Mesendoderm (in vitro differentiated cells): ENCODE results near the gene PNLIPRP1.

Experiments
- DNase-seq: peaks from one replicate; pipeline ENCODE4 v3.0.0; 2013
- H2AK5ac ChIP-seq: 2 replicates; pipeline ENCODE4 v1.6.1; 2013; ENCODE audit warnings: low read length, inconsistent platforms
- H2BK120ac ChIP-seq: 2 replicates; pipeline ENCODE4 v1.6.1; 2013; ENCODE audit warnings: low read depth, mild to moderate bottlenecking, low read length, moderate library complexity, mixed read lengths
- H2BK15ac ChIP-seq: replicated peaks from 2 replicates; pipeline ENCODE4 v1.6.1; 2013; ENCODE audit warnings: low read depth, mild to moderate bottlenecking, moderate library complexity
- H2BK5ac ChIP-seq: 2 replicates; pipeline ENCODE4 v1.6.1; 2013; ENCODE audit warnings: low read length, inconsistent platforms
- H3K18ac ChIP-seq: 2 replicates; pipeline ENCODE4 v1.6.1; 2013; ENCODE audit warnings: mild to moderate bottlenecking, low read length, mixed read lengths
- H3K23ac ChIP-seq: one replicate; pipeline ENCODE4 v1.6.1; 2013; ENCODE audit warnings: low read length
- H3K27ac ChIP-seq: 2 replicates; pipeline ENCODE4 v1.5.1; 2013; ENCODE audit warnings: low read depth, mild to moderate bottlenecking, inconsistent platforms, low read length, moderate library complexity
- H3K27me3 ChIP-seq: 2 replicates; pipeline ENCODE4 v1.6.1; 2013; ENCODE audit warnings: low read length, control low read depth, mild to moderate bottlenecking, inconsistent platforms; ENCODE audit not compliant: insufficient read depth, poor library complexity
- H3K36me3 ChIP-seq: 2 replicates; pipeline ENCODE4 v1.6.1; 2013; ENCODE audit warnings: low read length, inconsistent platforms; ENCODE audit not compliant: control insufficient read depth, insufficient read depth
- H3K4ac ChIP-seq: one replicate; pipeline ENCODE4 v1.6.1; 2013; ENCODE audit warnings: low read depth, mild to moderate bottlenecking, low read length, moderate library complexity
- H3K4me1 ChIP-seq: 2 replicates; pipeline ENCODE4 v1.6.1; 2013; ENCODE audit warnings: low read depth, low read length, inconsistent platforms; ENCODE audit not compliant: control insufficient read depth
- H3K4me2 ChIP-seq: 2 replicates; pipeline ENCODE4 v1.6.1; 2013; ENCODE audit warnings: low read length
- H3K4me3 ChIP-seq: 2 replicates; pipeline ENCODE4 v1.5.1; 2013; ENCODE audit warnings: mild to moderate bottlenecking, low read length
- H3K56ac ChIP-seq: one replicate; pipeline ENCODE4 v1.6.1; 2013; ENCODE audit warnings: low read length
- H3K79me1 ChIP-seq: 2 replicates; pipeline ENCODE4 v1.6.1; 2013; ENCODE audit warnings: low read length, inconsistent platforms
- H3K79me2 ChIP-seq: 2 replicates; pipeline ENCODE4 v1.6.1; 2013; ENCODE audit warnings: mild to moderate bottlenecking, low read length; ENCODE audit not compliant: control insufficient read depth, insufficient read depth
- H3K9ac ChIP-seq: 2 replicates; pipeline ENCODE4 v1.6.1; 2013; ENCODE audit warnings: low read length, inconsistent platforms
- H4K5ac ChIP-seq: one replicate; pipeline ENCODE4 v1.6.1; 2013; ENCODE audit warnings: low read length
- H4K8ac ChIP-seq: one replicate; pipeline ENCODE4 v1.6.1; 2013; ENCODE audit warnings: low read depth, mild to moderate bottlenecking, control low read depth, low read length, moderate library complexity
- WGBS: extraction: QIAGEN DNeasy Blood & Tissue Kit; methylation state at CpG from one replicate; pipeline ENCODE4 v1.1.7; 2013; ENCODE audit warnings: low lambda C conversion rate, missing lambda C conversion rate; ENCODE audit not compliant: insufficient coverage; ENCODE audit errors: extremely low coverage; 5-methylcytosine and 5-hydroxymethylcytosine counted together

Gene PNLIPRP1

DNA sequence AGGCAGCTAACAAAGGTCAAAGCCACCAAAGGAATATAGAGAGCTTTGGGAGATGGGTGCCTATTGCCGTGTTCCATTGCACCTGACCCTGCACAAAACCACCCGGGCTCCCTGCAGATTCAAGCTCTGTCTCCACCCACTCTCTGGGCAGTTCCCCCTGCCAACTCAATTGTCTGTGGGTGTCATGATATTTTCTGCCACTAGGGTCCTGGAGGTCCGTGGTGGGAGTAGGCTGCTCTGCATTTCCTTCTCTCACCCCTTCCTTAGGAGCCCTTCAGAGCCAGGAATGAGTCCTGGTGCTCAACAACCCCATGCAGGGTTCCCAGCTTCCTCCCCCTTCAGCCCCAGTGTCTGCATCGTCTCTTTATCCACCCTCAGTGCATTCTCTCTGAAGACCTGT is 64.1 kb downstream of the PNLIPRP1 start:
- Histone ChIP-seq H2BK15ac (no peak overlapping the region), H2BK5ac (no peak overlapping the region), H3K79me2 (no peaks in the 10 kb centered on the region), H4K8ac (no peak overlapping the region), H4K5ac (no peak overlapping the region), H3K4ac (no peak overlapping the region), H2BK120ac (no peak overlapping the region), H3K36me3 (no peaks in the 10 kb centered on the region), H3K4me2 (no peak overlapping the region), H3K79me1 (no peaks in the 10 kb centered on the region), H3K18ac (no peak overlapping the region), H3K23ac (no peak overlapping the region), H3K56ac (no peak overlapping the region), H3K27me3 (no peaks in the 10 kb centered on the region), H2AK5ac (no peak overlapping the region), H3K4me1 (no peaks in the 10 kb centered on the region), H3K4me3 (no peak overlapping the region), H3K9ac (no peak overlapping the region), H3K27ac (no peak overlapping the region)
- WGBS: no CpG with 5 or more reads among the region's 4 CpGs
- peak; percentile 74 for DNase-seq

DNA sequence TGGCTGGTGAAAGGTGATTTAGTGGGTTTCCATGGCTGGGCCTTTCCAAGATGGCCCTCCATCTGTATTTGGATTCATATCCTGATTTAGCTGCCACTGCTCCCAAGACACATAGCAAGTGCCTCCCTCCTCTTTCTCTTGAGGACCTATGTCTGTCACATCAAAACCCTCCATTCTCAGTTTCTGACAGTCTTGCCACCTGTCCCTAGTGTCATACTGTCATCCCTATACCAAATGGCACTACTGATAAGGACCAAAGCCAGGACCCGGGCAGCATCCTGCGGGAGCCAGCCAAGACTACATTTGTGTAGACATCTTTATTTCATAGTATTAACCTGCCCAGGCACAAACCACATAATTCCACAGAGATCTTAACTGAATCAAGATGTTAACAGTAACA is 64.8 kb downstream of the PNLIPRP1 start:
- WGBS: no CpG with 5 or more reads among the region's 2 CpGs

DNA sequence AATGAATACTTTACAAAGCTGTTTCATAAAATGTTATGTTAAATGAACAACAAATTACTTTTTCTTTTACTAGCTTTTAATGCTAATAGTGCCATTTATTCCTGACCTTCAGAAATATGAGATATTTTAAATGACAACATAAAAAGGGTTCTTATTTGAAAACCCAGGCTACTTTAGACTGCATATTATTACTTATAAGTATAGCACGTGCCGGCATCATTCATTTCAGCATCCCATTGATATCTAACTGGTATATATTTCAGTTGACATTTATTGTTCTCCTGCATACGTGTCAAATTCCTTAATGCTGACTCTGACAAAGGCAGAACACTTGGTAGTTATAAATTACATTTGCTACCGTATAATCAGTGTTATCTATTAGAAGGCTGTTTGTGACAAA is 65.3 kb downstream of the PNLIPRP1 start:
- Histone ChIP-seq H3K18ac (no peak overlapping the region), H3K4ac (no peak overlapping the region), H3K4me1 (no peaks in the 10 kb centered on the region), H2BK15ac (no peak overlapping the region), H3K36me3 (no peaks in the 10 kb centered on the region), H3K56ac (no peak overlapping the region), H3K23ac (no peak overlapping the region), H3K4me2 (no peak overlapping the region), H3K9ac (no peak overlapping the region), H3K4me3 (no peak overlapping the region), H4K8ac (no peak overlapping the region), H2BK5ac (no peak overlapping the region), H3K27me3 (no peaks in the 10 kb centered on the region), H3K27ac (no peak overlapping the region), H4K5ac (no peak overlapping the region), H3K79me1 (no peaks in the 10 kb centered on the region), H2AK5ac (no peak overlapping the region), H3K79me2 (no peaks in the 10 kb centered on the region), H2BK120ac (no peak overlapping the region)
- no CpG with 5 or more reads among the region's 4 CpGs for WGBS
- DNase-seq: no peak

More for the DNA sequence above, 64.8 kb downstream of the PNLIPRP1 start:
- no peak overlapping the region for H3K9ac ChIP-seq
- H2BK15ac ChIP-seq: no peak overlapping the region
- no peak overlapping the region for H2BK5ac ChIP-seq
- no peaks in the 10 kb centered on the region for H3K36me3 ChIP-seq
- no peak overlapping the region for H3K56ac ChIP-seq
- H3K79me2 ChIP-seq: no peaks in the 10 kb centered on the region
- H3K23ac ChIP-seq: no peak overlapping the region
- H3K4me2 ChIP-seq: no peak overlapping the region
- H3K27ac ChIP-seq: no peak overlapping the region
- no peaks in the 10 kb centered on the region for H3K27me3 ChIP-seq
- no peak overlapping the region for H3K18ac ChIP-seq
- H3K79me1 ChIP-seq: no peaks in the 10 kb centered on the region
- H3K4me3 ChIP-seq: no peak overlapping the region
- DNase-seq: peak; percentile 3
- no peak overlapping the region for H2AK5ac ChIP-seq
- no peaks in the 10 kb centered on the region for H3K4me1 ChIP-seq
- no peak overlapping the region for H4K5ac ChIP-seq
- no peak overlapping the region for H4K8ac ChIP-seq
- no peak overlapping the region for H3K4ac ChIP-seq
- H2BK120ac ChIP-seq: no peak overlapping the region

DNA sequence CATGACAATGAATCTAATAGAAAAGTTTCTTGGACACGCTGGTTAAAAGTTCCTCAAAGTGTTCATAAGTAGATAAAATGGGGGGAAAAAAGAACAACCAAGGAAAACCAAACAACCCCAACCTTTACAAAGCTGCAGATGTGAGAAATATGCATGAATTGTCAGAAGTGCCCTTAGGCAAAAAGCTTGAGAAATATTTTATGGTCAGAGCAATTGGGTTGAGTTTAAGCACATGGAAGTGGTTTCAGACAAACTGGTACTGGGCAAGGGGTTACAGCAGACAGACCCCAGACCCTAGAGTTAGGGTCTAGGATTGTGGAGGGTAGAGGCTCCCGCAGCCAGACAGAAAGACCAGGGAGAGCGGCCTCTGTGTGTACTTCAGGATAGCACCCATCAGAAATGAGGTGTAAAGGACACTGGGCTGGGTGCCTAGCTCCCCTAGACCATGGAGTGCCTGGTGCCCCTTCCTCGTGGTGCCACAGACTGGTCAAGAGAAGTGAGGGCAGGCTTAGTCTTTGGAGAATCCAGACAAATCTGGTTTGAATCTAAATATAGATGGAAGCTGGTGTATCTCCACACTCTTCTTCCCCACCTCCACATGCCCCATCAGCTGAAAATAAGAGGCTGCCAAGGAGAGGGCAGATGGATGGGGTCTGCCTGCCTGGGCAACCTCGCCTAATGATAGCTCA is 67.2 kb downstream of the PNLIPRP1 start:
- no peak overlapping the region for H2BK5ac ChIP-seq
- no peak overlapping the region for H3K9ac ChIP-seq
- no peak overlapping the region for H3K18ac ChIP-seq
- no peak overlapping the region for H2AK5ac ChIP-seq
- no peak overlapping the region for H4K5ac ChIP-seq
- no peaks in the 10 kb centered on the region for H3K79me1 ChIP-seq
- no peak for DNase-seq
- H3K56ac ChIP-seq: no peak overlapping the region
- H3K27me3 ChIP-seq: no peaks in the 10 kb centered on the region
- H3K4ac ChIP-seq: no peak overlapping the region
- no peak overlapping the region for H3K27ac ChIP-seq
- no peak overlapping the region for H4K8ac ChIP-seq
- no peak overlapping the region for H3K4me3 ChIP-seq
- no peak overlapping the region for H2BK120ac ChIP-seq
- H3K4me2 ChIP-seq: no peak overlapping the region
- no peaks in the 10 kb centered on the region for H3K4me1 ChIP-seq
- no peaks in the 10 kb centered on the region for H3K79me2 ChIP-seq
- WGBS: no CpG with 5 or more reads among the region's 5 CpGs
- H2BK15ac ChIP-seq: no peak overlapping the region
- H3K23ac ChIP-seq: no peak overlapping the region
- no peaks in the 10 kb centered on the region for H3K36me3 ChIP-seq
